K562 (cell line): ENCODE measurements around the gene PIP4K2A. TPM values are rescaled to one million over a fixed set of nuclear protein-coding genes. Genes with fewer than 3 reads are reported as not detected.
A peak's percentile ranks its signal among the peaks of the same experiment; 100 is the strongest.

Source experiments
- ADNP ChIP-seq: fragments of 200-800 bp; sonication (Bioruptor generic); IDR thresholded peaks from 2 replicates; pipeline ENCODE4 v1.6.1; 2016; ENCODE audit warnings: missing genetic modification characterization, missing compliant biosample characterization
- BACH1 ChIP-seq: fragments of 200-800 bp; sonication (Bioruptor generic); IDR thresholded peaks from 2 replicates; pipeline ENCODE4 v1.6.1; 2016; ENCODE audit warnings: missing genetic modification characterization, missing compliant biosample characterization
- BHLHE40 ChIP-seq: IDR thresholded peaks from 2 replicates; pipeline ENCODE4 v1.6.1; 2011; ENCODE audit warnings: low read length, improper control_type of control experiment
- HMG20A ChIP-seq: fragments of 450-650 bp; formaldehyde crosslinking; conservative IDR thresholded peaks from 2 replicates; pipeline ENCODE4 v1.4.0; 2020; ENCODE audit warnings: mild to moderate bottlenecking, mixed read lengths
- MCM2 ChIP-seq: fragments of 450-650 bp; IDR thresholded peaks from 2 replicates; pipeline ENCODE4 v1.6.1; 2017; ENCODE audit warnings: low read depth, mild to moderate bottlenecking
- MNT ChIP-seq, 2 experiments: fragments of 450-650 bp; conservative IDR thresholded peaks; 2 replicates each; pipeline ENCODE4 v1.6.1; 2017; ENCODE audit warnings: mild to moderate bottlenecking in 2 of 2, moderate library complexity in 2 of 2
- NFRKB ChIP-seq: fragments of 450-650 bp; IDR thresholded peaks from 2 replicates; pipeline ENCODE4 v1.6.1; 2016; ENCODE audit warnings: low read depth
- NR3C1 ChIP-seq: sonication (generic); formaldehyde crosslinking; IDR thresholded peaks from 2 replicates; pipeline ENCODE4 v1.8.1; 2022; ENCODE audit warnings: missing genetic modification reagents
- PHF8 ChIP-seq: fragments of 200-600 bp; sonication (generic); IDR thresholded peaks from 2 replicates; pipeline ENCODE4 v1.6.1; 2012; ENCODE audit warnings: mixed run types, mild to moderate bottlenecking, inconsistent platforms, low read length, moderate library complexity, borderline replicate concordance
- SMARCA4 ChIP-seq: fragments of 450-650 bp; IDR thresholded peaks from 2 replicates; pipeline ENCODE4 v1.6.1; 2016
- SMARCA5 ChIP-seq: fragments of 450-650 bp; IDR thresholded peaks from 2 replicates; pipeline ENCODE4 v1.6.1; 2016
- YBX1 ChIP-seq: fragments of 450-650 bp; IDR thresholded peaks from 2 replicates; pipeline ENCODE4 v1.7.1; 2016; ENCODE audit warnings: mild to moderate bottlenecking
- ZBTB11 ChIP-seq, 3 experiments: fragments of 200-800 bp in 1 of 3; fragments of 250-450 bp in 1 of 3; fragments of 450-650 bp in 1 of 3; sonication (Bioruptor Pico) in 1 of 3; sonication (Bioruptor generic) in 1 of 3; formaldehyde crosslinking in 1 of 3; IDR thresholded peaks; 2 replicates each; pipeline versions ENCODE4 v1.6.1 to v1.8.0; 2016 to 2022; ENCODE audit warnings: mild to moderate bottlenecking in 2 of 3, missing genetic modification characterization in 2 of 3, missing compliant biosample characterization in 1 of 3, moderate library complexity in 1 of 3
- ZNF12 ChIP-seq: sonication (generic); formaldehyde crosslinking; IDR thresholded peaks from 2 replicates; pipeline ENCODE4 v1.4.0; 2020; ENCODE audit warnings: mild to moderate bottlenecking, missing genetic modification reagents
- ZNF436 ChIP-seq: fragments of 250-450, 450-650 bp; sonication (Bioruptor Pico); formaldehyde crosslinking; IDR thresholded peaks from 2 replicates; pipeline ENCODE4 v1.7.0; 2020; ENCODE audit warnings: mild to moderate bottlenecking
- ZNF76 ChIP-seq: fragments of 250-450 bp; sonication (Bioruptor Pico); IDR thresholded peaks from 2 replicates; pipeline ENCODE4 v1.4.0; 2020; ENCODE audit warnings: mild to moderate bottlenecking, moderate library complexity, borderline replicate concordance
- polyA plus RNA-seq, 8 experiments: library from polyadenylated mRNA; depleted of rRNA in 4 of 8; stranded (reverse) in 5 of 8; unstranded in 3 of 8; fragments of >200 nt; fragmentation: Nextera tagmentation in 2 of 8; fragmentation: Illumina TruSeq in 1 of 8; extraction: Ambion mirVana in 2 of 8; extraction: Trizol in 1 of 8; gene quantifications; 2 replicates each; pipeline versions ENCODE4 v1.2.1 to v1.2.3, GENCODE V29; 2011 to 2014; ENCODE audit warnings: inconsistent platforms in 1 of 8, missing spikeins in 1 of 8
- total RNA-seq, 7 experiments: library from RNA; depleted of rRNA in 6 of 7; stranded (reverse); fragments of >200 nt in 6 of 7; fragmentation: Illumina TruSeq in 2 of 7; extraction: Trizol in 2 of 7; gene quantifications; 2 replicates each; pipeline versions ENCODE4 v1.2.1 to v1.2.3, GENCODE V29; 2011 to 2021; ENCODE audit warnings: low replicate concordance in 1 of 7

PIP4K2A gene
- total and polyA plus RNA-seq, 9 of the 15 experiments (the other 6 are each of a cell fraction or from before 2014, with no cell fraction given): 35.6 to 117 (median 71.9) TPM

- no peak; a peak in 2 of 6 replicates for TF ChIP-seq ZBTB11 (CRISPR knock-in tag; IDR thresholded peaks at IDR 0.05)
- TF ChIP-seq ZNF76 (CRISPR knock-in tag): no peak
- TF ChIP-seq NFRKB: peak; percentile 72
- peak; percentile 97 for TF ChIP-seq SMARCA5
- peak; percentile 61 to 87; a peak in 2 of 4 replicates for TF ChIP-seq MNT (conservative IDR thresholded peaks at IDR 0.05)
- TF ChIP-seq BACH1 (tag): peak; percentile 65
- TF ChIP-seq YBX1: no peak
- no peak for TF ChIP-seq ZNF436 (CRISPR knock-in tag)
- TF ChIP-seq ADNP (tag): peak; percentile 99
- TF ChIP-seq MCM2: no peak
- TF ChIP-seq NR3C1 (CRISPR knock-in tag): no peak
- no peak for TF ChIP-seq HMG20A (CRISPR knock-in tag)
- peak; percentile 58; the same call in 1 of the 2 replicates for TF ChIP-seq BHLHE40
- no peak for TF ChIP-seq ZNF12
- TF ChIP-seq PHF8: peak; percentile 49; the same call in 1 of the 2 replicates
- peak; percentile 76 for TF ChIP-seq SMARCA4
- TF ChIP-seq, all 486 proteins: peak for 133
Observed at GRCh38 chr10:22615819-22616499, 98.4 kb downstream of the PIP4K2A start (continued).
